Stimulated activated memory B cell treated with anti-CD40 and anti-IgM and Interleukin-4, amounts not matched to agents 10 μg/mL and 1 μg/mL and 100 μg/mL, for 72 hours (primary cell): ENCODE measurements around the gene IQCE.

Source experiments
- ATAC-seq: fragments of 150-1000 bp; cut with Tn5 transposase; 2 replicates; pipeline ENCODE4 v1.10.0; 2021
- H3K27ac Mint-ChIP-seq: one replicate; pipeline ENCODE4 v1.8.0; 2022; ENCODE audit warnings: mild to moderate bottlenecking, mixed read lengths
- H3K27me3 Mint-ChIP-seq: one replicate; pipeline ENCODE4 v1.8.0; 2022; ENCODE audit warnings: mixed read lengths
- H3K36me3 Mint-ChIP-seq: one replicate; pipeline ENCODE4 v1.8.0; 2022; ENCODE audit warnings: mixed read lengths
- H3K4me1 Mint-ChIP-seq: one replicate; pipeline ENCODE4 v1.8.0; 2022; ENCODE audit warnings: mixed read lengths
- H3K4me3 Mint-ChIP-seq: one replicate; pipeline ENCODE4 v1.8.0; 2022; ENCODE audit warnings: mild to moderate bottlenecking, moderate library complexity, mixed read lengths
- H3K9me3 Mint-ChIP-seq: one replicate; pipeline ENCODE4 v1.8.0; 2022; ENCODE audit warnings: mixed read lengths

The IQCE gene

GRCh38 chr7:2614631-2615330 lies 56.0 kb downstream of the IQCE start:
- Mint-ChIP-seq H3K27ac (no peak overlapping the region), H3K4me3 (no peak overlapping the region), H3K9me3 (no peaks in the 10 kb centered on the region)

GRCh38 chr7:2616387-2617324 lies 57.9 kb downstream of the IQCE start:
- no peaks in the 10 kb centered on the region for H3K36me3 Mint-ChIP-seq
- peaks cover 26% of the 10 kb centered on the region for H3K4me1 Mint-ChIP-seq
- ATAC-seq, result no peak
- no peak overlapping the region for H3K27ac Mint-ChIP-seq
- no peak overlapping the region for H3K4me3 Mint-ChIP-seq
- no peaks in the 10 kb centered on the region for H3K9me3 Mint-ChIP-seq
- peaks cover 9% of the 10 kb centered on the region for H3K27me3 Mint-ChIP-seq

More at GRCh38 chr7:2614631-2615330, 56.0 kb downstream of the IQCE start:
- no peaks in the 10 kb centered on the region for H3K36me3 Mint-ChIP-seq
- H3K4me1 Mint-ChIP-seq, result peaks cover 28% of the 10 kb centered on the region
- no peak for ATAC-seq
- H3K27me3 Mint-ChIP-seq, result peaks cover 9% of the 10 kb centered on the region

GRCh38 chr7:2617325-2617905 lies 58.6 kb downstream of the IQCE start:
- Mint-ChIP-seq H3K27me3 (peaks cover 9% of the 10 kb centered on the region), H3K9me3 (no peaks in the 10 kb centered on the region), H3K4me3 (no peak overlapping the region), H3K36me3 (no peaks in the 10 kb centered on the region), H3K27ac (no peak overlapping the region), H3K4me1 (peaks cover 22% of the 10 kb centered on the region)
- ATAC-seq, result peak; percentile 5

- no peak overlapping the region for H3K27ac Mint-ChIP-seq
- no peaks in the 10 kb centered on the region for H3K9me3 Mint-ChIP-seq
- no peaks in the 10 kb centered on the region for H3K36me3 Mint-ChIP-seq
- H3K4me3 Mint-ChIP-seq, result no peak overlapping the region
- ATAC-seq, result no peak
- H3K4me1 Mint-ChIP-seq, result peaks cover 8% of the 10 kb centered on the region
- peaks cover 9% of the 10 kb centered on the region for H3K27me3 Mint-ChIP-seq
Observed at GRCh38 chr7:2619116-2619515, 60.3 kb downstream of the IQCE start.

- ATAC-seq, result no peak
- H3K27ac Mint-ChIP-seq, result no peak overlapping the region
- no peaks in the 10 kb centered on the region for H3K4me1 Mint-ChIP-seq
- no peak overlapping the region for H3K4me3 Mint-ChIP-seq
- no peaks in the 10 kb centered on the region for H3K36me3 Mint-ChIP-seq
- H3K9me3 Mint-ChIP-seq, result no peaks in the 10 kb centered on the region
- H3K27me3 Mint-ChIP-seq, result peaks cover 9% of the 10 kb centered on the region
Observed at GRCh38 chr7:2621061-2621828, 62.5 kb downstream of the IQCE start.

- H3K36me3 Mint-ChIP-seq, result no peaks in the 10 kb centered on the region
- H3K9me3 Mint-ChIP-seq, result no peaks in the 10 kb centered on the region
- H3K27me3 Mint-ChIP-seq, result peaks cover 9% of the 10 kb centered on the region
- ATAC-seq, result no peak
- H3K4me1 Mint-ChIP-seq, result no peaks in the 10 kb centered on the region
- no peak overlapping the region for H3K4me3 Mint-ChIP-seq
- no peak overlapping the region for H3K27ac Mint-ChIP-seq
Observed at GRCh38 chr7:2621948-2622640, 63.3 kb downstream of the IQCE start.

GRCh38 chr7:2622869-2623697 lies 64.3 kb downstream of the IQCE start:
- Mint-ChIP-seq H3K4me3 (no peak overlapping the region), H3K4me1 (no peaks in the 10 kb centered on the region), H3K27ac (no peak overlapping the region), H3K36me3 (no peaks in the 10 kb centered on the region), H3K9me3 (no peaks in the 10 kb centered on the region), H3K27me3 (no peaks in the 10 kb centered on the region)
- ATAC-seq, result no peak

GRCh38 chr7:2623698-2624014 lies 64.9 kb downstream of the IQCE start:
- no peak for ATAC-seq
- Mint-ChIP-seq H3K27ac (no peak overlapping the region), H3K27me3 (no peaks in the 10 kb centered on the region), H3K4me3 (no peak overlapping the region), H3K9me3 (no peaks in the 10 kb centered on the region), H3K4me1 (no peaks in the 10 kb centered on the region), H3K36me3 (no peaks in the 10 kb centered on the region)

- H3K27ac Mint-ChIP-seq, result no peak overlapping the region
- H3K9me3 Mint-ChIP-seq, result no peaks in the 10 kb centered on the region
- H3K4me3 Mint-ChIP-seq, result no peak overlapping the region
- ATAC-seq, result no peak
- no peaks in the 10 kb centered on the region for H3K27me3 Mint-ChIP-seq
- no peaks in the 10 kb centered on the region for H3K4me1 Mint-ChIP-seq
- no peaks in the 10 kb centered on the region for H3K36me3 Mint-ChIP-seq
Observed at GRCh38 chr7:2624293-2624886, 65.6 kb downstream of the IQCE start.

- H3K27me3 Mint-ChIP-seq, result no peaks in the 10 kb centered on the region
- H3K9me3 Mint-ChIP-seq, result no peaks in the 10 kb centered on the region
- H3K27ac Mint-ChIP-seq, result no peak overlapping the region
- H3K36me3 Mint-ChIP-seq, result no peaks in the 10 kb centered on the region
- H3K4me3 Mint-ChIP-seq, result no peak overlapping the region
- peaks cover 6% of the 10 kb centered on the region for H3K4me1 Mint-ChIP-seq
- ATAC-seq, result no peak
Observed at GRCh38 chr7:2626498-2627117, 67.8 kb downstream of the IQCE start.

GRCh38 chr7:2627258-2628129 lies 68.7 kb downstream of the IQCE start:
- no peaks in the 10 kb centered on the region for H3K36me3 Mint-ChIP-seq
- H3K9me3 Mint-ChIP-seq, result no peaks in the 10 kb centered on the region
- H3K4me1 Mint-ChIP-seq, result peaks cover 10% of the 10 kb centered on the region
- ATAC-seq, result no peak
- H3K27ac Mint-ChIP-seq, result no peak overlapping the region
- H3K27me3 Mint-ChIP-seq, result no peaks in the 10 kb centered on the region
- H3K4me3 Mint-ChIP-seq, result no peak overlapping the region

GRCh38 chr7:2628130-2628482 lies 69.3 kb downstream of the IQCE start:
- ATAC-seq, result no peak
- no peaks in the 10 kb centered on the region for H3K36me3 Mint-ChIP-seq
- no peaks in the 10 kb centered on the region for H3K9me3 Mint-ChIP-seq
- no peak overlapping the region for H3K4me3 Mint-ChIP-seq
- H3K4me1 Mint-ChIP-seq, result peaks cover 16% of the 10 kb centered on the region
- H3K27ac Mint-ChIP-seq, result no peak overlapping the region
- H3K27me3 Mint-ChIP-seq, result no peaks in the 10 kb centered on the region

GRCh38 chr7:2628891-2629290 lies 70.1 kb downstream of the IQCE start:
- H3K4me1 Mint-ChIP-seq, result peaks cover 24% of the 10 kb centered on the region
- ATAC-seq, result no peak
- H3K27me3 Mint-ChIP-seq, result no peaks in the 10 kb centered on the region
- H3K36me3 Mint-ChIP-seq, result no peaks in the 10 kb centered on the region
- H3K9me3 Mint-ChIP-seq, result no peaks in the 10 kb centered on the region
- H3K4me3 Mint-ChIP-seq, result no peak overlapping the region
- H3K27ac Mint-ChIP-seq, result no peak overlapping the region
